HepG2 (cell line): Measurements from ENCODE around the gene ARL14EP. TPM values are rescaled to one million over a fixed set of nuclear protein-coding genes. Genes with fewer than 3 reads are reported as not detected.

ENCODE experiments used
- NFYB ChIP-seq: sonication (generic); formaldehyde crosslinking; IDR thresholded peaks from 2 replicates; pipeline ENCODE4 v1.4.0; 2020; ENCODE audit warnings: missing genetic modification reagents
- ZNF331 ChIP-seq: sonication (generic); formaldehyde crosslinking; IDR thresholded peaks from 2 replicates; pipeline ENCODE4 v1.4.0; 2020; ENCODE audit warnings: missing genetic modification reagents
- ZNF776 ChIP-seq: sonication (generic); formaldehyde crosslinking; IDR thresholded peaks from 2 replicates; pipeline ENCODE4 v1.4.0; 2020; ENCODE audit warnings: mild to moderate bottlenecking, missing genetic modification reagents
- ZSCAN29 ChIP-seq: sonication (generic); formaldehyde crosslinking; conservative IDR thresholded peaks from 2 replicates; pipeline ENCODE4 v1.4.0; 2020; ENCODE audit warnings: mild to moderate bottlenecking, missing genetic modification reagents
- polyA plus RNA-seq, 8 experiments: library from polyadenylated mRNA; depleted of rRNA in 3 of 8; stranded (reverse) in 7 of 8; unstranded in 1 of 8; fragments of >200 nt; fragmentation: Illumina TruSeq in 4 of 8; extraction: Trizol in 4 of 8; gene quantifications; 2 replicates each; pipeline versions ENCODE4 v1.2.1 to v1.2.3, GENCODE V29; 2011 to 2016; ENCODE audit warnings: low read depth in 4 of 8, missing spikeins in 1 of 8, mixed read lengths in 1 of 8; ENCODE audit not compliant: insufficient read depth in 1 of 8
- total RNA-seq, 5 experiments: library from RNA; depleted of rRNA; stranded (reverse); fragments of >200 nt; fragmentation: Illumina TruSeq; extraction: Trizol; gene quantifications; 2 replicates each; pipeline ENCODE4 v1.2.3, GENCODE V29; 2016; ENCODE audit warnings: low read depth in 1 of 5
- TF ChIP-seq, protein P1 (sequence below): fragments of 450-650 bp; IDR thresholded peaks from 2 replicates; pipeline ENCODE4 v1.6.1; 2017; ENCODE audit warnings: mild to moderate bottlenecking
- TF ChIP-seq, protein P2 (sequence below): sonication (generic); formaldehyde crosslinking; conservative IDR thresholded peaks from 2 replicates; pipeline ENCODE4 v1.4.0; 2020; ENCODE audit warnings: missing genetic modification reagents
- TF ChIP-seq, protein P3 (sequence below): sonication (generic); formaldehyde crosslinking; IDR thresholded peaks from 2 replicates; pipeline ENCODE4 v1.5.0; 2020; ENCODE audit warnings: mild to moderate bottlenecking, missing genetic modification reagents
- TF ChIP-seq, protein P4 (sequence below): sonication (generic); formaldehyde crosslinking; IDR thresholded peaks from 2 replicates; pipeline ENCODE4 v1.4.0; 2020; ENCODE audit warnings: mild to moderate bottlenecking, missing genetic modification reagents
- TF ChIP-seq, protein P5 (sequence below), 2 experiments: sonication (generic) in 1 of 2; formaldehyde crosslinking in 1 of 2; IDR thresholded peaks; 2 replicates each; pipeline versions ENCODE4 v1.6.1 to v1.9.0; 2014 to 2022; ENCODE audit warnings: antibody characterized with exemption in 1 of 2, borderline replicate concordance in 1 of 2, inconsistent platforms in 1 of 2, low read depth in 1 of 2, missing genetic modification reagents in 1 of 2
- TF ChIP-seq, protein P6 (sequence below): IDR thresholded peaks from 2 replicates; pipeline ENCODE4 v1.6.1; 2012; ENCODE audit warnings: low read depth, low read length, improper control_type of control experiment

Gene ARL14EP
- total and polyA plus RNA-seq, 2 of the 13 experiments (the other 11 are each of a cell fraction or from before 2014, with no cell fraction given), result 9.8 to 15.4 TPM

DNA sequence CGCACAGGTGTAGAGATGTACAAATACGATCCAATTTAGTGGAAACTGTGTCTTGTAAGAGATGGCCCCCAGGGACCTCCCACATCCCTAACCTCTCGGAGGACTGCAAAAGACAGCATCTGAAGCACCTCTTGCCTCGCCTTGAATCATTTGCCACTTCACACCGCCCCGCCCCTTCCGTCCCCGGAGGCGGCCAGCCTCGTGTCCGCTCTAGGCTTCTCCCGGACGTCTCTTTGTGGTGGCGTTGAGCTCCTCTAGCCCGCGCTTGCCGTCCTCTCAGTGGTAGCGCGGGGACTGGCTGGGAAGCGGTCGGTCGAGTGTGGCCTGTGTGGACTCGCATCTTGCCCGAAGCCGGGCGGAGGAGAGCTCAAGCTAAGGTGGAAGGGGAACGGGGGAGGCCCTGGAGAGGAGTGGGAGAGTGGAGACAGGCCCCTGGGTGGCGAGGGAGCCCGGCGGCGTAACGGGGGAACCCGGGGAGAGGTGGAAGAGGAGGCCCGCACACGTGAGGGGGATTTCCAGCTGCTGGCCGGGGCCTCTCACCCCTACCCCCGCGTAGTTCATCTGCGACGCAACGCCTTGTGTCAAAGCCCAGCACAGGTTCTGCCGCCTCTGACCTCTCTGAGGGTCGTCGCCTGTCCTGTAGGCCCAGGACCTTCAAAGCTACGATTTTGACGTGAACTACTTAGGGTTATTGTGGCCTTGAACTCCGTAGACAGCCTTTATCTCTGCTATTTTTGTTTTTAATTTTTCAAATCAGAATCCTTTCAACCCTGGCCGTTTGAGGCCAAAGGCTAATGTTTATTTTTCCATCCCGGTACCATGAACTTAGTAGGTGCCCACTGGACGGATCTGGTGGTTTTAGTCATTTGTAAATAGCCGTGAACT, at the start of gene ARL14EP (continued):
- TF ChIP-seq, protein P1, sequence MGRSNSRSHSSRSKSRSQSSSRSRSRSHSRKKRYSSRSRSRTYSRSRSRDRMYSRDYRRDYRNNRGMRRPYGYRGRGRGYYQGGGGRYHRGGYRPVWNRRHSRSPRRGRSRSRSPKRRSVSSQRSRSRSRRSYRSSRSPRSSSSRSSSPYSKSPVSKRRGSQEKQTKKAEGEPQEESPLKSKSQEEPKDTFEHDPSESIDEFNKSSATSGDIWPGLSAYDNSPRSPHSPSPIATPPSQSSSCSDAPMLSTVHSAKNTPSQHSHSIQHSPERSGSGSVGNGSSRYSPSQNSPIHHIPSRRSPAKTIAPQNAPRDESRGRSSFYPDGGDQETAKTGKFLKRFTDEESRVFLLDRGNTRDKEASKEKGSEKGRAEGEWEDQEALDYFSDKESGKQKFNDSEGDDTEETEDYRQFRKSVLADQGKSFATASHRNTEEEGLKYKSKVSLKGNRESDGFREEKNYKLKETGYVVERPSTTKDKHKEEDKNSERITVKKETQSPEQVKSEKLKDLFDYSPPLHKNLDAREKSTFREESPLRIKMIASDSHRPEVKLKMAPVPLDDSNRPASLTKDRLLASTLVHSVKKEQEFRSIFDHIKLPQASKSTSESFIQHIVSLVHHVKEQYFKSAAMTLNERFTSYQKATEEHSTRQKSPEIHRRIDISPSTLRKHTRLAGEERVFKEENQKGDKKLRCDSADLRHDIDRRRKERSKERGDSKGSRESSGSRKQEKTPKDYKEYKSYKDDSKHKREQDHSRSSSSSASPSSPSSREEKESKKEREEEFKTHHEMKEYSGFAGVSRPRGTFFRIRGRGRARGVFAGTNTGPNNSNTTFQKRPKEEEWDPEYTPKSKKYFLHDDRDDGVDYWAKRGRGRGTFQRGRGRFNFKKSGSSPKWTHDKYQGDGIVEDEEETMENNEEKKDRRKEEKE, result no peak
- TF ChIP-seq, protein P2, sequence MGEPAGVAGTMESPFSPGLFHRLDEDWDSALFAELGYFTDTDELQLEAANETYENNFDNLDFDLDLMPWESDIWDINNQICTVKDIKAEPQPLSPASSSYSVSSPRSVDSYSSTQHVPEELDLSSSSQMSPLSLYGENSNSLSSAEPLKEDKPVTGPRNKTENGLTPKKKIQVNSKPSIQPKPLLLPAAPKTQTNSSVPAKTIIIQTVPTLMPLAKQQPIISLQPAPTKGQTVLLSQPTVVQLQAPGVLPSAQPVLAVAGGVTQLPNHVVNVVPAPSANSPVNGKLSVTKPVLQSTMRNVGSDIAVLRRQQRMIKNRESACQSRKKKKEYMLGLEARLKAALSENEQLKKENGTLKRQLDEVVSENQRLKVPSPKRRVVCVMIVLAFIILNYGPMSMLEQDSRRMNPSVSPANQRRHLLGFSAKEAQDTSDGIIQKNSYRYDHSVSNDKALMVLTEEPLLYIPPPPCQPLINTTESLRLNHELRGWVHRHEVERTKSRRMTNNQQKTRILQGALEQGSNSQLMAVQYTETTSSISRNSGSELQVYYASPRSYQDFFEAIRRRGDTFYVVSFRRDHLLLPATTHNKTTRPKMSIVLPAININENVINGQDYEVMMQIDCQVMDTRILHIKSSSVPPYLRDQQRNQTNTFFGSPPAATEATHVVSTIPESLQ, result no peak
- TF ChIP-seq, protein P3, sequence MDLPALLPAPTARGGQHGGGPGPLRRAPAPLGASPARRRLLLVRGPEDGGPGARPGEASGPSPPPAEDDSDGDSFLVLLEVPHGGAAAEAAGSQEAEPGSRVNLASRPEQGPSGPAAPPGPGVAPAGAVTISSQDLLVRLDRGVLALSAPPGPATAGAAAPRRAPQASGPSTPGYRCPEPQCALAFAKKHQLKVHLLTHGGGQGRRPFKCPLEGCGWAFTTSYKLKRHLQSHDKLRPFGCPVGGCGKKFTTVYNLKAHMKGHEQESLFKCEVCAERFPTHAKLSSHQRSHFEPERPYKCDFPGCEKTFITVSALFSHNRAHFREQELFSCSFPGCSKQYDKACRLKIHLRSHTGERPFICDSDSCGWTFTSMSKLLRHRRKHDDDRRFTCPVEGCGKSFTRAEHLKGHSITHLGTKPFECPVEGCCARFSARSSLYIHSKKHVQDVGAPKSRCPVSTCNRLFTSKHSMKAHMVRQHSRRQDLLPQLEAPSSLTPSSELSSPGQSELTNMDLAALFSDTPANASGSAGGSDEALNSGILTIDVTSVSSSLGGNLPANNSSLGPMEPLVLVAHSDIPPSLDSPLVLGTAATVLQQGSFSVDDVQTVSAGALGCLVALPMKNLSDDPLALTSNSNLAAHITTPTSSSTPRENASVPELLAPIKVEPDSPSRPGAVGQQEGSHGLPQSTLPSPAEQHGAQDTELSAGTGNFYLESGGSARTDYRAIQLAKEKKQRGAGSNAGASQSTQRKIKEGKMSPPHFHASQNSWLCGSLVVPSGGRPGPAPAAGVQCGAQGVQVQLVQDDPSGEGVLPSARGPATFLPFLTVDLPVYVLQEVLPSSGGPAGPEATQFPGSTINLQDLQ (CRISPR knock-in tag), result no peak
- TF ChIP-seq, protein P4, sequence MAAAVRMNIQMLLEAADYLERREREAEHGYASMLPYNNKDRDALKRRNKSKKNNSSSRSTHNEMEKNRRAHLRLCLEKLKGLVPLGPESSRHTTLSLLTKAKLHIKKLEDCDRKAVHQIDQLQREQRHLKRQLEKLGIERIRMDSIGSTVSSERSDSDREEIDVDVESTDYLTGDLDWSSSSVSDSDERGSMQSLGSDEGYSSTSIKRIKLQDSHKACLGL, result peak; percentile 21; the same call in 1 of the 2 replicates
- TF ChIP-seq ZSCAN29 (CRISPR knock-in tag), result peak; percentile 88
- TF ChIP-seq, protein P5, sequence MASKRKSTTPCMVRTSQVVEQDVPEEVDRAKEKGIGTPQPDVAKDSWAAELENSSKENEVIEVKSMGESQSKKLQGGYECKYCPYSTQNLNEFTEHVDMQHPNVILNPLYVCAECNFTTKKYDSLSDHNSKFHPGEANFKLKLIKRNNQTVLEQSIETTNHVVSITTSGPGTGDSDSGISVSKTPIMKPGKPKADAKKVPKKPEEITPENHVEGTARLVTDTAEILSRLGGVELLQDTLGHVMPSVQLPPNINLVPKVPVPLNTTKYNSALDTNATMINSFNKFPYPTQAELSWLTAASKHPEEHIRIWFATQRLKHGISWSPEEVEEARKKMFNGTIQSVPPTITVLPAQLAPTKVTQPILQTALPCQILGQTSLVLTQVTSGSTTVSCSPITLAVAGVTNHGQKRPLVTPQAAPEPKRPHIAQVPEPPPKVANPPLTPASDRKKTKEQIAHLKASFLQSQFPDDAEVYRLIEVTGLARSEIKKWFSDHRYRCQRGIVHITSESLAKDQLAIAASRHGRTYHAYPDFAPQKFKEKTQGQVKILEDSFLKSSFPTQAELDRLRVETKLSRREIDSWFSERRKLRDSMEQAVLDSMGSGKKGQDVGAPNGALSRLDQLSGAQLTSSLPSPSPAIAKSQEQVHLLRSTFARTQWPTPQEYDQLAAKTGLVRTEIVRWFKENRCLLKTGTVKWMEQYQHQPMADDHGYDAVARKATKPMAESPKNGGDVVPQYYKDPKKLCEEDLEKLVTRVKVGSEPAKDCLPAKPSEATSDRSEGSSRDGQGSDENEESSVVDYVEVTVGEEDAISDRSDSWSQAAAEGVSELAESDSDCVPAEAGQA (IDR thresholded peaks at IDR 0.05; ENCODE audit: low read depth), result no peak
- TF ChIP-seq, protein P5 (CRISPR knock-in tag; IDR thresholded peaks at IDR 0.05; ENCODE audit: borderline replicate concordance), result peak; percentile 61; the same call in 1 of the 2 replicates
- peak; percentile 87 for TF ChIP-seq ZNF331
- peak; percentile 49; the same call in 1 of the 2 replicates for TF ChIP-seq NFYB (CRISPR knock-in tag)
- TF ChIP-seq, protein P6, sequence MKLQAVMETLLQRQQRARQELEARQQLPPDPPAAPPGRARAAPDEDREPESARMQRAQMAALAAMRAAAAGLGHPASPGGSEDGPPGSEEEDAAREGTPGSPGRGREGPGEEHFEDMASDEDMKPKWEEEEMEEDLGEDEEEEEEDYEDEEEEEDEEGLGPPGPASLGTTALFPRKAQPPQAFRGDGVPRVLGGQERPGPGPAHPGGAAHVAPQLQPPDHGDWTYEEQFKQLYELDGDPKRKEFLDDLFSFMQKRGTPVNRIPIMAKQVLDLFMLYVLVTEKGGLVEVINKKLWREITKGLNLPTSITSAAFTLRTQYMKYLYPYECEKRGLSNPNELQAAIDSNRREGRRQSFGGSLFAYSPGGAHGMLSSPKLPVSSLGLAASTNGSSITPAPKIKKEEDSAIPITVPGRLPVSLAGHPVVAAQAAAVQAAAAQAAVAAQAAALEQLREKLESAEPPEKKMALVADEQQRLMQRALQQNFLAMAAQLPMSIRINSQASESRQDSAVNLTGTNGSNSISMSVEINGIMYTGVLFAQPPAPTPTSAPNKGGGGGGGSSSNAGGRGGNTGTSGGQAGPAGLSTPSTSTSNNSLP, result no peak
- no peak for TF ChIP-seq ZNF776 (CRISPR knock-in tag)
